DMS53 treated with DMSO at 0.1 percent for 48 hours (cell line): Measurements from ENCODE around the gene SYT5.

ENCODE experiments used
- DNase-seq: peaks from one replicate; lab custom pipeline; 2025; ENCODE audit not compliant: unreplicated experiment; lab: John Stamatoyannopoulos, UW

SYT5 gene

DNA sequence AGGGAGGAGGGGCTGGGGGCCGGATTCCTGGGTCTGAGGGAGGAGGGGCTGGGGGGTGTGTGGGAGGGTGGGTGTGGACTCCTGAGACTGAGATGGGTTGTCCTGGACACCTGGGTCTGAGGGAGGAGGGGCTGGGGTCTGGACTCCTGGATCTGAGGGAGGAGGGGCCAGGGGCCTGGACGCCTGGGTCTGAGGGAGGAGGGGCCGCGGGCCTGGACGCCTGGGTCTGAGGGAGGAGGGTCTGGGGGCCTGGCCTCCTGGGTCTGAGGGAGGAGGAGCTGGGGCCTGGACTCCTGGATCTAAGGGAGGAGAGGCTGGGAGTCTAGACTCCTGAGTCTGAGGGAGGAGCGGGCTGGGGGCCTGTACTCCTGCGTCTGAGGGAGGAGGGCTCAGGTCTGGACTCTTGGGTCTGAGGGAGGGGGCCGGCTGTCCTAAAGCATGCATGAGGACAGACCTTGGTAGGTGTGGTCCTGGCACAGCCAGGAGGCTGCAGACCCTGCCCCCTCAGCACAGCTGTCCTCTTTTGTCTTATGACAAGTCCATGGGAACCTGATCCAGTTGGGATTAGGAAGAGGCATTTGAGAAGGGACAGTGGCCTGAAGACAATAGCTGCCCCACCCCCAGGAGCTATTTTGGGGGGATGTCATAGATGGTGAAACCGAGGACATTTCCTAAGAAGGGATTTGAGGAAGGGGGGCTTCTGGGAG, 32.4 kb downstream of the SYT5 start:
- DNase-seq: no peak

- DNase-seq: no peak
These were observed 33.3 kb downstream of the SYT5 start for GRCh38 chr19:55146705-55147273.

GRCh38 chr19:55146078-55146704, 33.9 kb downstream of the SYT5 start:
- DNase-seq: peak; percentile 28

- no peak for DNase-seq
These were observed 34.9 kb downstream of the SYT5 start for GRCh38 chr19:55145232-55145631.

DNA sequence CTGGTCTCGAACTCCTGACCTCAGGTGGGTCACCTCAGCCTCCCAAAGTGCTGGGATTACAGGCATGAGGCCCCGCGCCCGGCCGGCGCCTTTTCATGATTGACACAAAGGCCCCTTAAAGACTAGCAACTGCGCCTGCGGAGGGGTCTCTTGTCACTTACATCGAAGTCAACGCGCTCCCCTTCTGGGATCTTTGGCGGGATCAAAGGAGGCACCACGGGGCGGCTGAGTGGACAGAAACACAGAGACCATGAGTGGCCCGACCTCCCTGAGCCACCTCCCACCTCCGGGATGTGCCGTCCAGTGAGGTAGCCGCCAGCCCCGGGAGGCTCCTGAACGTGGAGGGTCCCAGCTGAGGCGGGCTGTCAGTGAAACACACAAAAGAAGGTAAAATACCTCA, 38.4 kb downstream of the SYT5 start:
- no peak for DNase-seq

GRCh38 chr19:55137915-55138314, 42.2 kb downstream of the SYT5 start:
- no peak for DNase-seq

DNA sequence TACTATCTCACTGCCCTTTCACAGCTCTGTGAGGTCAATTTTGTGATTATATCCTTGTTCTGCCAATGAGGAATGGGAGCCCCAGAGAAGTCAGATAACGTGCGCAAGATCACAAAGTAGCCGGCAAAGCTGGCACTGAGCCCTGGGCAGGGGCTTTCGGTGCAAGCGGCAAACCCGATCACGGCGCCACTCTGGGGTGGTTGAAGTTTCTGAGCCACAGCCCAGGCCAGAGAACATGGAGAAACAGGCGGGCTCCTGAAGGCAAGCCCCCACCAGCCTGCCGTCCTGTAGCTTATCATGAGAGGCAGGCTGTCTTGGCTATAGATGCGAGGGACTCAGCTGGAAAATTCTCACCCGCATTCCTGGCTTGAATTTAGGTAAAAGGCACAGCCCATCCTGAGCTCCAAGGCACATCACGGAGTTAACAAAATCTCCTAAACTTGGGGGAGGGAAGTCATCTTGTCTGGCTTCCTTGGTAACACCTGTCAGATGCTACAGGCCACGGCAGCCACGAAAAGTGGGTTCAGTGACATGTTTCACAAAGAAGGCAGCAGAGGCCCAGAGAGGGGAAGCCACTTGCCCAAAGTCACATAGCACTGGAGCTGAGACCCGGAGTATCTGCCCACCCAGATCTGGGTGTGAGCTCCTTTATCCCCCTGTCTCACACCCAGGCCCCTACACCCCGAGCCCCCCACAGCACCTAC, 43.5 kb downstream of the SYT5 start:
- DNase-seq: no peak

DNA sequence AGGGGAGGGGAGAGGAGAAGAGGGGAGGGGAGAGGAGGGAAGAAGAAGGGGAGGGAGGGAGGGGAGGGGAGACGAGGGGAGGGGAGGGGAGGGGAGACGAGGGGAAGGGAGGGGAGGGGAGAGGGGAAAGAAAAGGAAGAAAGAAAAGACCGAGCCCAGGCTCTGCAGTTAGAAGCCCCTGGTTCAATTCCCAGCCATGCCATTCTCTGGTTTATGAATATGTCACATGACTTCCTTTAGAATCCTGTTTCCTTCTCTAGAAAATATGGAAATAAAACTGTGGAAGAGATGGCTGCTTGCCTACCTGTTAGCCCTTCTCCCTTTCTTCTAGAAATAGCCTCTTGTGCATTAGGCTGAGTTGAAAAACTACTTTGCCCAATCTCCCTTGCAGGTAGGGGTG, 45.4 kb downstream of the SYT5 start:
- DNase-seq: no peak

GRCh38 chr19:55133639-55134444, 46.2 kb downstream of the SYT5 start:
- DNase-seq: no peak

DNA sequence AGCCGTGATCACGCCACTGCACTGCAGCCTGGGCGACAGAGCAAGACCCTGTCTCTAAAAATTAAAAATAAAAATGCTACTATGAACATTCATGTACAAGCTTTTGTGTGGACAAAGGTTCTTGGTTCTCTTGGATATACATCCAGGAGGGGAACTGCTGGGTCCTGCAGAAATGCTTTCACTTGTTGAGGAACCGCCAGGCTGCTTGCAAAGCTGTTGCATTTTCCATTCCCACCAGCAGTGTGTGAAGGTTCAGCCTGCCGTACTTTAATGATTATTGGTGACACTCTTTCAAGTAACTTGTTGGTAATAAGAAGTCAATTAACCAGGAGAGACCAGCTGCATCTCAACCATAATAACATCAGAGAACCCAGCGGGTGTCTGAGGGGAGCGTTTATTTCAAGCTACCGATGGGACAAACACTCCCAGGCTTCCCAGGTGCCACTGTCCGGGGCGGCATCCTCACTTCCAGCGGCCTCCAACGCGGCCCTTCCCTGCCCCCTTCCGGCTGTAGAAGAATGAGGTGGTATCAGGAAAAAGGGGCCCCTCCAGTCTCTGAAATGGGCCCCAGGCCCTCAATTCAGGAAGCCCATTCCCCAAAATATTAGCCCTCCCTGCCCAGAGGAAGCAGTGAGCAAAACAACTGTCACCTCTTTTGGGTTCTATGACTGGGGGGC, 47.5 kb downstream of the SYT5 start:
- DNase-seq: peak; percentile 24

DNA sequence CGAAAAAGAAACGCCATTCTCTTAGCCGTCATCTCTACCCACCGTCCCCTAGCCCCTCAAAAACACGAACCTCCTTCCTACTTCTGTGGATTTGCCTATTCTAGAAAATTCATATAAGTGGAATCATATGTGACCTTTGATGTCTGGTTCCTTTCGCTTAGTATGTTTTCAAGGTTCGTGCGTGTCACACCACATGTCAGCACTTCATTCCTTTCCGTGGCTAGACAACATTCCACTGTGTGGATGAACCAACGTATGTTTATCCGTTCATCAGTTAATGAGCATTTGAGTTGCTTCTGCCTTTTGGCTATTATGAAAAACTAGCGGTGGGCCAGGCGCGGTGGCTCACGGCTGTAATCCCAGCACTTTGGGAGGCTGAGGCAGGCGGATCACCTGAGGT, 48.7 kb downstream of the SYT5 start:
- DNase-seq: no peak
